Hepatic stellate cell (primary cell): ENCODE measurements around the gene MYRIP.

ENCODE experiments used
- DNase-seq: peaks from one replicate; pipeline ENCODE4 v3.0.0; 2011; ENCODE audit warnings: low spot score

The MYRIP gene

DNA sequence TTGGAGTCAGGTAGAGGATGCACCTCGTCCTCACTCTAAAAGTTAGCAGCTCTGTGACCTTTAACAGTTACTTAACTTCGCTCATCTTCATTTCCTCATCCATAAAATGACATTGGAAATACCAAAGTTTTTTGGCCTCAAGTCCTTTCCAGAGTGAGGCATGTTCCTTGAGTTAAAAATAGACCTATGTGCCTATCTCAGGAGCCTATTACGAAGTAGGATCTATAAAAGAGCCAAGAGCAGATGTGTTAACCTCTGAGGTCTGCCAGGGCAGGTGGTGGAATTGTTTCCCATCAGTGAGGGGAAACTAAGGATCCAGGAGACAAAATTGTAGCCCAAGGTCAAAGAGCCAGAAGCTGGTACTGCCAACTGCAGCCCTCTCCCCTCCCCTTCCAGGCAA lies 379.7 kb downstream of the MYRIP start:
- no peak for DNase-seq

DNA sequence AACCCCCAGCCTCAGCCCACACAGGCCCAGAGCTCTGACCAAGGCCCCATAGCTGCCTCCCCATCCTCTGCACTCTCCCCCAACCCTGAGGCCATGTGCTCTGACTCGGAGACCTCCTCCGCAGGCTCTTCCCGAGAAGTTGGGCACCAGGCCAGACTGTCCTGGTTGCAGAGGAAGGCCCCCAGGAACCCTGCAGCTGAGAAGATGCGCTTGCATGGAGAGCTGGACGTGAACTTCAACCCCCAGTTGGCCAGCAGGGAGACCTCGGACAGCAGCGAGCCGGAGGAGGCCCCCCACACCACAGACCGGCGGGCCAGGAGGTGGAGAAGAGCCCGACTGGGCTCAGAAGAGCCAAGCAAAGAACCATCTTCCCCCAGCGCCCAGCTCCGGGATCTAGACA lies 380.6 kb downstream of the MYRIP start:
- DNase-seq: no peak

DNA sequence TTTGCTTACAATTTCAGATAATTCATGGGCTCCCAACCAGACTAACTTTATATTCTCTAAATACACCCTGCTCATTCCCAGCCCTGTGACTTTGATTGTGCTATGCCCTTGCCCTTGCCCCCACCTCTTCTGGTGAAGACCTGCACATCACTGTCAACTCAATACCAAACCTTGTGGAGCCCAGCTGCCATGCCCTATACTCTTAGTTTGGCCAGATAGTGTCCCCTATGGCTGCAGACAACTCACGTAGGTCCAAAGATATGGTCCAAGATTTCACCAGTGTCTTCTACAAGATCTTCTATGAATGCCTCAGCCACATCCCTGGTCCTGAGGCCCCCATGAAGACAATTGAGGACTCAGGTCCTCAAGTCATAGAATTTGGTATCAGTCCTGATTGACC lies 381.8 kb downstream of the MYRIP start:
- no peak for DNase-seq

DNA sequence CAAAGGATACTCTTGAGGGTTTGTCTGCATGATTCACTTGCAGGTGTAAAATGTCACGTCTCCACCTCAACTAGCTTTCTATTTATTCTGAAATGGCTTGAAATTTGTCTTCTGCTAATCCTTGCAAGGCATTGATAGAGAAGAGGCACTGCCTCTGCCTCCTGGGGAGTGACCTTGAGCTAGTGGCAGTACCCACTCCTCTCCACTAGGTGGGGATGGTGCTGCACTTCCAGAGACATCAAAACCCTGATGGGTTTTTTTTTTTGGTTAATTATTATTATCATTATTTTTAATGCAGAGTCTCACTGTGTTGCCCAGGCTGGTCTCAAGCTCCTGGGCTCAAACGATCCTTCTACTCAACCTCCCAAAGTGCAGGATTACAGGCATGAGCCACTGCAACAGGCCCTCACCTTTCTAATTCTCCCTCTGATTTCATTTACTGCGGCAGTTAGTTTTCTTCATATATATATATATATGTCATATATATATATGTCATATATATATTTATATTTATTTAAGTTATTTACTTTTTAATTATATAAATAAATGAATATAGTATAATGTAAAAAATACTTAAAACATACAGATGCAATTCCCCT lies 382.5 kb downstream of the MYRIP start:
- DNase-seq: peak; percentile 46

DNA sequence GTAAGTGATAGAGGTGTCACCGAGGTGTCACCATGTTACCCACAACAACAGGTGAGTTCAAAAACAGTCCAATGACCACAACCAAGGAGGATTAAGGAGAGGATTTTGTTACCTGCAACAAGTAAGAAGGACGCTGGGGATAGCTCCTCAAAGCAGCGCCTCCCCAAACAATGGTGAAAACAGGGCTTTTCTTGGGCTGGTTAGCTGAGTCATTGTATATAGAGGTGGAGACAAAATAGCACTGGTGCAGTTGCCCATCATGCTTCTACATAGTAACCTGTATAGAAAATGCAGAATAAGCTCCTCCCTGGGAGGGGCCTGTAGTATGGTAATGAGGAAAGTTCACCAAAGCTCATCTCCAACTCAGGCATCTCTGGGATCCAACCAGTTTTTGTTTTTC lies 383.2 kb downstream of the MYRIP start:
- DNase-seq: no peak

DNA sequence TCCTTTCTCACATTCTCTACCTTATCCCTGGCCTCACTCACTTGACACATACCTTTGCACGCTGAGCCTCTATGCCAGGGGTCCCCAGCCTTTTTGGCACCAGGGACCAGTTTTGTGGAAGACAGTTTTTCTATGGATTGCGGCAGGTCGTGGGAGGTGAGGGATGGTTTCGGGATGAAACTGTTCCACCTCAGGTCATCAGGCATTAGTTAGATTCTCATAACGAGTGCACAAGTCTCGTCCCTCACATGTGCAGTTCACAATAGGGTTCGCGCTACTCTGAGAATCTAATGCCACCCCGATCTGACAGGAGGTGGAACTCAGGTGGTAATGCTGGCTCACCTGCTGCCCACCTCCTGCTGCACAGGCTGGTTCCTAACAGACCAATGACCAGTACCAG lies 387.6 kb downstream of the MYRIP start:
- DNase-seq: no peak

DNA sequence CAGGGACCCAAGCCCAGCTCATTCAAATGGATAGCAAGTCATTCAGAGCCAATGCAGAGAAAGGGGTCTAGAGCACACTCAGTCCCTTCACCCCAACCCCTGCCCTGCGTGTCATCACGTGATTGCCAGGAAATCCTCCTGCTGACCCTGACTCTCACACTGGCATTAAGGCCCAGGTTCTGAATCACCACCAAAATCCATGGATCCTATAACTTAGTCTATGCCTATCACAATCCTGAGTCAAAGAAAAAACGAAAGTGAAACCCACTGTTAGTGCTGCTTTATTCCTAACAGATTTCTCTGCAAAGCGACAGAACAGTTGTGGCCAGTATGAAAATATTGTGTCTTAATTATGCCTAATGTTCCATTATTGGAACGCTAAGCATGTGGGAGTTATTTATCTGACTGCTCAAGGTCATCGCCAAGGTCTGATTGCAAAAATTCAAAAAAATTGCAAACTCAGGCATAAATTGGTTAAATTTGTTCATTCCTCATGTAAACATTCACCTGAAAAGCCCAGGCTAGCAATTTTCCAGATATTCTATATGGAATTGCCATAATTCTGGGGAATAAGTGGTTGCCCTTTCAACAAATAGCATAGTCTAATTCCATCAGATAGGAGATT lies 391.4 kb downstream of the MYRIP start:
- DNase-seq: no peak

DNA sequence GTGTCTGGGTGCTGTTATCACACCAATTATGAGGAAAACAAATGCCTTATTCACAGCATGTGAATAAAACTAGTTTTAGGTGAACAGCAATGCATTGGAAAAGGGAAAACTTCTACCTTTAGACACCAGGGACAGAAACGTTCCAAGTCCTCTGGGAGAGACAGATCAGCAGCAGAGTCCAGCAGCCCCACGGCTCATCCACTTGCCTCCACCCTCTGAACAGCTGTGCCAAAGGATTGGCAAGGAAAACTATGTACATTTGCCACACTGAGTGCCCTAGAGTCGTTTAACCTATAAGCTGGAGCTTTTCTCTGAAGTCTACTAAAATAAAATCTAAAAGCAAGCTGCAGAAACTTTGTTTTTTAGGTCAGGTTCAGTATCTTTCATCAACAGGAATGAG lies 392.4 kb downstream of the MYRIP start:
- no peak for DNase-seq

DNA sequence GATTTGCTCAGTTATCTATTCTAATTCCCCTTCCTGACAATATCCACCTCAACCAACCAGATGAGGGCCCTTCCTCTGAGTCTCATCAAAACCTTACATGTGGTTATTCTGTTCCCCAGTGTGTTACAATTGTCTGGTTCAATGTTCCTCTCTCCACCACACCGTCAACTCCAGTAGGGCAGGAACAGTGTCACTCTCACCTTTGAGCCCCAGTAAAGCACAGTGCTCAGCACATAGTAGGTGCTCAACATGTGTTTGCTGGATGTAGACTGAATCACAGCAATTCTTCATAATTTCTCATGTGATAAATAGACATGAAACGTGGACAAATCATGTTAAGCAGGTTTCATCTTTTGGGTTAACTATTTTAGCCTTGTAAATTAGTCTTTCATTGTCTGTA lies 397.1 kb downstream of the MYRIP start:
- no peak for DNase-seq

DNA sequence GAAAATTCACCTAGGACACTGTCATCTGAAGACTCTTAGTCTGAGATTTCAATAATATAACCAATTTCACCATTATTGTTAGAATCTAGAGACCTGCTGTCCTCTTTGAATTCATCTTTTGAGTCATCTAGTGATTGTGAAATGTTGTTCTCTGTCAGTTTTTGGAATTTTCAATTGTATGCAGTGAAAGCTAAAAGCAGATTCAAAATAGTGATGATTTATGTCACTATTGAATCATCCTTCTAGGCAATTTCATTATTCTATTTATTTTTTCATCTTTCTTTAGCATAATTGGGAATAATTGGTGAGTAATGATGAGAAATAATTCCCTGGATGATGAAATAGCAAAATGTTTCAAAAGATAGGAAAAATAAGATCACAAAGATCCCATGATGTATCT lies 398.4 kb downstream of the MYRIP start:
- DNase-seq: no peak

DNA sequence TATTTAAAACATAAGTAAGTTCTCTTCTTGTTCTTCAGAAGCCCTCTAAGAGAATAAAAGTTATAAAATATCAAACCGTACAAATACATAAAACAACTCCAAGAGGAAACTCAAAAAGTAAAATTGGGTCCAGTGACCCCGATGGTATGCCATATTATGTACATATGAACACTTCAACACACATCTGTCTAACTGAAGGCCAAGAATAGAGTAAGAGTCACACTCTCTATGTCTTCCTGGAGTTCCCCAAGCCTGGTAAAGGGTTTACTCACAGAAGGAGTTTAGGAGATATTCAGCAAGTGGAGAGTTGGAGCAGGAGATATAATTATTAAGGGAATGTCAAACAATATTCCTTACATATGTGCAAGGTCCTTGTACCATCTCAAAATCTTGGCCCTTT lies 398.8 kb downstream of the MYRIP start:
- no peak for DNase-seq

DNA sequence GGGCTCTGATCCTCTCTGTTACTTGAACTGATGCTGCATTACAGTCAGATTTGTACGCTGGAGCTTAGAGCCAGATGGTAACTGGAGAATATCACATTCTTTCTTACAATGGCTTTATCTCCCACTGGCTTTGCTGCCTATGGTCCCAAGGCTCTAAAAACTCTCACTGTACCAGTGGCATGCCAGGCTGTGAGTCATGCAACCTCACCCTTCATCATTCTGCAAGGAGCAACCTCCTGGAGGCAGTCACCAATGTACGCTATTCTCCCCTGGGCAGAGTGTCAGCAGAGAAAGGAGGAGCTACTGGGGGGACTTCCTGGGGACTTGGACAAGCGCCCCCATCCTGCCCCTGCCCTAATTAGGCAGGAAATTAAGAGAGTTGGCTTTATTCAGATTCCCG lies 402.2 kb downstream of the MYRIP start:
- DNase-seq: no peak

DNA sequence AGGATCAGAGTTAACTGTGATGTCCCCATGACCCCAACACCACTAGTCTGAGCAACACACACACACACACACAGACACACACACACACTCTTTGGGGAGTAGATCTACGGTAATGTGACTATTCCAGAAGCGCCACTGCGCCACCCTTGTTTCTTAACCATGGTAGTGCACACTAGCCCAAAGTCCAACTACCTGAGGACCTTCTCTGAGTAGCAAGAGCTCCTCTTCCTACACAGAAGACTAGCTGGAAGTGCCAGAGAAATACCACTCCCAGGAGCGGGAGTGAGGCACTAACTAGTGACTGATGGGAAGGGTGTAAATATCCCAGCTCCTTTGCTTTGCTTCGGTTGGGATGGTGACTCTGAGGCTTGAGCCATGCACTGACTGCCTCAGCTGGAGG lies 404.1 kb downstream of the MYRIP start:
- no peak for DNase-seq

DNA sequence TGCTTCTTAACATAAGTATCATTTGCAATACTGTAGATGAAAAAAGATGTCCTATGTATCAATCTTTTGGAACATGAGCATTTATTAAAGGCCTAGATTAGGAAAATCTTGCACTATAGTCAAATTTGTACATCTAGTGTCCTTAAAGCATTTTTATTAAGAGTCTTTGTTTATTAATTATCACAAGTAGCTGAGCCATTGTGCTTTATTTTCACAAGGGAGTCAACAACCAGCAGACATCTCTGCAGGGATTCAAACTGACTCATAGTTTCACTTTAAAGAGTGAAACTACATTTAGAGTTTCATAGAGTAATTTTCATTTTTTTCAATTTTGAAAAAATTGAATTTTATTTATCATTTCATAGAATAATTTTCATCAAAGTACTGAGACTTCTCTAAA lies 405.6 kb downstream of the MYRIP start:
- no peak for DNase-seq

DNA sequence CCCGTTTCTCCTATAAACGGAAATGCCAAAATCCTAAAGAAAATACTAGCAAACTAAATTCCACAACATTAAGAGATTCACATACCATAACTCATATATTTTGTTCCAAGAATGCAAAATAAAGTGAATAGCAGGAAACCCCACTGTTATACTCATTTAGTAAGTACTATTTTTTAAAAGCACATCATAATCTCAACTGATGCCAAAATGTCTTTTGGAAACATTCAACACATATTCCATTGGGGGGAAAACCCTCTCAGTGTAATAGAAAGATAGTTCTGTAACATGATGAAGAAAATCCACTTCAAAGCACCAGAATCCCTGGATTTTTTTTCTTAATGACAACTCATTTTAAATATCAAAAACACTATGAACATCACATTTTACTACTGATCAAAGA lies 407.1 kb downstream of the MYRIP start:
- DNase-seq: no peak

DNA sequence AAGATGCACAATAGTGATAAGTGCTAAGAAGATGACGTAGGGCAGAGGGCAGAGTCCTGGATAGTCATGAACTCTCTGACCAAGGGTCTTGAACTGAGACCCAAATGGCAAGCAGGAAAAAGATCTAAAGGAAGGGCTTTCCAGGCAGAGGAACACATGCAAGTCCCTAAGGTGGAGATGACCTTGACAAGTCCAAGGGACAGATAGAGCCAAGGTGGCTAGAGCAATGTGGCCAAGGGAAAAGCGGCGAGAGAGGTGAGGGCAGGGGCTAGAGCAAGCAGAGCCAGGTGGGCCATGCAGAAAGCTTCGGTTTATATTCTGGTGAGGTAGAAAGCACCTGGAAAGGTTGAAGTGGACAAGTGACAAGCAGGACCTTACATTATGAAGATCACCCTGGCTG lies 414.4 kb downstream of the MYRIP start:
- no peak for DNase-seq

DNA sequence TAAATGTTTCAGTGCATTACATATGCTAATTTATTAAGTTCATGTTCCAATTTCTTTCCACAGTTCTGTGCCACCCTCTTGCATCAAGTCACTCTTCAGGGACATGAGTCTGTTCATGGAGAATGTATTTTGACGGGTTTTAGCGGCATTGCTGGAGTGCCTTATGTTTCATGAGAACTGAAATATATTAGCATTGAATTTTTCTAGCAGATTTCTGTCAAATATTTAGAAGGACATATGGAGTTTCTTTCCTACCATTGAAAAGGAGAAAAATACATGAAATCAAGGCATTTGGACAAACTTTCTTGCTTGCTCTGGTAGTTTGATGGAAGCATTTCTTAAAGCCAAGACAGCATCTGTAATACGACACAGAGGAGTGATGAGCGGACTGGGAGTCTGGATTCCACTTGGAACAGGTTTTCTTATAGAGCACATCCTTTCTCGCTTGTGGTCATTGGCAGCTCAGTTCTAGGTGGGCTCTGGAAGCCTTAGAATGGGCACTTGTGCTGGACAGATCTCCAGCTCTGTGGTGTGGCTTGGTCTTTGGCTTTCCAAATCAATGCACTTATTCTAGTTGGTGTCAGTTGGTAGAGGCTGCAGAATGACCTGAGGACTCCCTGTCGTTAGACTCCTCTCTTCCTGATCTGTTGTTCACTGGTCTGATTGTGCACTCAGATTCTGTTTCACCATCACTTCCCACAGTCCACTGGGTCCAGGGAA lies 415.5 kb downstream of the MYRIP start:
- no peak for DNase-seq

DNA sequence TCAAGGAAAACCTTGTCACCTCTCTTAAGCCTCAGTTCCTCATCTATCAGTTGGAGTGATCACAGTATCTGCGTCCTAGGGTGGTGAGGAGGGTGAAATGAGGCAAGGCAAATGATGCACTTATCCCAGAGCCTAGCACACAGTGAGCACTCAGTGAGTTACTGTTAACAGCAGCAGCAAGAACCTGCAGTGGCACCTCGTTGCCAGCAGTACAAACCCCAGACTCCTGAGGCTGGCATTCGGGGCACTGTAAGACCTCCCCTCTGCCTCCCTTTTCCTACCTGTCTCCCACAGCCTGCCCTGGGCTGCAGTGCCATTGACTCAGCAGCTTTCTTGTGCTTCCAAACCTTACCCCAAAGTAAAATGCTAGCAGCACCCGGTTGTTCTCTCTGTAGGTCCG lies 417.2 kb downstream of the MYRIP start:
- DNase-seq: no peak

DNA sequence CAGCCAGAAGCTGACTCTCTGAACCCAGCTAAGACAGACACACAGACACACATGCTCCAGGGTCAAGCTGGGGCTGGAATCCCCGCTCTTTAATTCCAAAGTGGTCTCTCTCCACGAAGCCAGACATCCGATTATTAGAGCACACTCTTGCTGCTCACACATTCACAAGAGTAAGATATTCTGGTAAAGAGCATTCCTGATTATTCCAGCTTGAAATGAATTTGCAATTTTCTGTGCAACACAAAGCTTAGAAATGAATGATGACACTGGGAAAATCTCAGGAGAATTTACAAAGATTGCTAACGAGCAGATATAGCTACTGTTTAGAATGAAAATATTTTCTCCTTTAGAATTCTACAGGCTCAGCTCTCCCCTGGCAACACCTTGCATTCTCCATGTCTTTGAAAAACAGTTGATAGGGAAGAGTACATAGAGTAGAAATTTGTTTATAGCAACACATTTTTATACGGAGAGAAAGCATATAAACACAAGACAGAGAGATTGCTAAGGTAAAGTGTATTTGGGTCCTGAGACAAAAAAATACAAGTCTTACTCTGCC lies 419.5 kb downstream of the MYRIP start:
- DNase-seq: no peak

DNA sequence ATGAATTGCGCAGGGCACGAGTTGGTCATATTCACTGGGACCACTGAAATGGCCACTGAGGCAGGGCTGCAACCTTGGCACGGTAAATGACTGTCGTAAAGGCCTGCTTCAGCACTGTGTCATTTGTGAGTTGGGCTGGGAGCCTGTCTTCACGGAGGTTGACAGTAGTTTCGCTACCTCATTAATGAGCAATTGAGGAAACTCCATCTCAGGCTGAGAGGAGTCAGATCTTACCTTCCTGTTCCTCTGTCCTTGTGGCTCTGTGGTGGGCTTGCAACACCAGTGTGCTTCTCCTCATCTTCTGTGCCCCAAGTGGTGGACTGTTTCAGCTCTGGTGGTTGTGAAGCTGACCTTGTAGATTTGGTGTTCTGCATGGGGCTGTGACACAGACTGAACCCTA lies 420.0 kb downstream of the MYRIP start:
- DNase-seq: no peak

DNA sequence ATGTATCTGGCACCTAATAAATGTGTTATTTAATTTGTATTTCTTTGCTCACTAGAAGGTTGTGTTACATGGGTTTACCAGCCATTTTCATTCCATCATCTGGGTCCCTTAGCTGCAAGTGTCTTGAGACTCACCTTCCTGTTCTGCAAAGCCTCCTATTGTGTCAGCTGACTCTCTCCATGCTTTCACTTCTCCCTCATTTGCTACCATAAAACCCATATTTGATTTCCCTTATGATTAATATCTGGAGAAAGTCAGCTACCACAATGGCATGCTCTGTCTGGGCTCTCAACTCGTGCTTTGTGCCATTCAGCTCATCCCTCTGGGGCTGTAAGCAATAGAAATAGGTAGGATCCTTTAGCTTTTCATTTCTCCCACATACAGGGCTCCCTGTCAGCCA lies 420.6 kb downstream of the MYRIP start:
- no peak for DNase-seq

DNA sequence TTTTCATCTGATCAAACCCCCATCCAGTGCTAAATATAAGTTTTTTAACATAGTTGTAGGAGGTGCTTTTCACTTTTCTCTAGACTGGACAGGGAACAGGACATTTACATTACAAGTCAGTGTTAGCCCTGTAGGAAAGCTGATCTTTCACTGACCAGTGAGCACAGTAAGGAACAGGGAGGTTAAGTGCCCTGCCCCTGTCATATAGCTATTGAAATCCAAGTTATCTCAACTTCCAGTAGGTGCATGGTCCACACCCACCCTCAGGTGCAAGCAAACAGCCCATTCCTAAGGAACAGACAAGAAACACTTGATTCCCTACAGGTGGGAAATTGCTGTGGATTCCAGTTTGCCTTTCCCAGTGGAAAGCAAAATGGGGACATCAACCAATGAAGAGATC lies 421.0 kb downstream of the MYRIP start:
- DNase-seq: no peak

DNA sequence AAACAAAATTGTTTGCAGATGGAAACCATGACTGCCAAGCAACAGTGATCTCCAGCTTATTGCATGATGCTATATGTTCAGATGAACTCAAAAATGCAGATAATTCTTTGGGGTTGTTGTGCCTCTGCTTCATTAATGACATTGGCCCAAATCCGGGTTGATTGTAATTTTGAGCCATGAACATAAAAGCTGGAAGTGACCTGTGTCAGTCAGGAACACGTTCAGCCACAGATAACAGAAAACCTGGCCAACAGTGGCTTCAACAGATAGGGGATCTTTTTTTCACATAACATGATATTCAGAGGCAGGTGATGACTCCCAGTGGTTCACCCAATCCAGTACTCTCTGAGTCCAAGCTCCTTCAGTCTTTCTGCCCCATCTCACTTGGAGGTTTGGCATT lies 423.2 kb downstream of the MYRIP start:
- DNase-seq: no peak

DNA sequence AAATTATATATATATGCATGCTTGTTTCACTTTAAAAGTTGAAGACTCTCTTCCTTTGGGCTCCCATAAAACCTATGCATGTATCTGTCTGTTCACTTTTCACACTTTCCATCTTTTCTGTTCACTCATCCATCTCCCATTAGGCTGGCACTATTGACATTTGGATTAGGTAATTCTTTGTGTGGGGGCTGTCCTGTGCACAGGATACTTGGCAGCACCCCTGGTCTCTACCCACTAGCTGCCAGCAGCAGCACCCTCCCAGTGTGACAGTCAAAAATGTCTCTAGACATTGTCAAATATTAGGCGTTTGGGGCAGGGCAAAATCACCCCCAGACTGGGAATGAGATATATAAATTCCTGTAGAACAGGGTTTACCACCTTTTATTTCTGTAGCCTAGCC lies 427.8 kb downstream of the MYRIP start:
- no peak for DNase-seq
